ENCODE measurements around the gene PRKN.
"Not testable (repeated sequence)": the region's sequence is repeated elsewhere in the genome, so short reads cannot be mapped to it uniquely, and the experiment has no call there.

PRKN gene

GRCh38 chr6:161838306-161839035 is 889.1 kb downstream of the PRKN start:
- no peak for DNase-seq (ENCODE audit: low read depth)

- no peak for DNase-seq (ENCODE audit: low read depth)
These were observed 889.7 kb downstream of the PRKN start for GRCh38 chr6:161837854-161838253.

- no peak for DNase-seq (ENCODE audit: low read depth)
These were observed 890.2 kb downstream of the PRKN start for GRCh38 chr6:161837449-161837735.

GRCh38 chr6:161836643-161837448 is 890.7 kb downstream of the PRKN start:
- DNase-seq (ENCODE audit: low read depth) = no peak

GRCh38 chr6:161835500-161836215 is 891.9 kb downstream of the PRKN start:
- no peak for DNase-seq (ENCODE audit: low read depth)

- no peak for DNase-seq (ENCODE audit: low read depth)
These were observed 893.1 kb downstream of the PRKN start for GRCh38 chr6:161834426-161834825.

- no peak for DNase-seq (ENCODE audit: low read depth)
These were observed 894.3 kb downstream of the PRKN start for GRCh38 chr6:161833099-161833860.

GRCh38 chr6:161832622-161833021 is 894.9 kb downstream of the PRKN start:
- no peak for DNase-seq (ENCODE audit: low read depth)

- DNase-seq (ENCODE audit: low read depth) = no peak
These were observed 896.5 kb downstream of the PRKN start for GRCh38 chr6:161830866-161831616.

GRCh38 chr6:161829291-161829729 is 898.3 kb downstream of the PRKN start:
- DNase-seq (ENCODE audit: low read depth) = no peak

- no peak for DNase-seq (ENCODE audit: low read depth)
These were observed 899.2 kb downstream of the PRKN start for GRCh38 chr6:161828355-161828754.

GRCh38 chr6:161826512-161826911 is 901.1 kb downstream of the PRKN start:
- DNase-seq (ENCODE audit: low read depth) = no peak

GRCh38 chr6:161822204-161822603 is 905.4 kb downstream of the PRKN start:
- not testable (repeated sequence) for DNase-seq (ENCODE audit: low read depth)

GRCh38 chr6:161817881-161818280 is 909.7 kb downstream of the PRKN start:
- no peak for DNase-seq (ENCODE audit: low read depth)

- DNase-seq (ENCODE audit: low read depth) = no peak
These were observed 911.6 kb downstream of the PRKN start for GRCh38 chr6:161815965-161816364.

GRCh38 chr6:161813156-161813555 is 914.4 kb downstream of the PRKN start:
- DNase-seq (ENCODE audit: low read depth) = no peak

- DNase-seq (ENCODE audit: low read depth) = no peak
These were observed 917.6 kb downstream of the PRKN start for GRCh38 chr6:161809971-161810370.

- DNase-seq (ENCODE audit: low read depth) = no peak
These were observed 922.7 kb downstream of the PRKN start for GRCh38 chr6:161804838-161805237.

GRCh38 chr6:161803131-161803530 is 924.4 kb downstream of the PRKN start:
- DNase-seq (ENCODE audit: low read depth) = no peak

- DNase-seq (ENCODE audit: low read depth) = no peak
These were observed 925.3 kb downstream of the PRKN start for GRCh38 chr6:161802231-161802630.

- DNase-seq (ENCODE audit: low read depth) = no peak
These were observed 928.6 kb downstream of the PRKN start for GRCh38 chr6:161798844-161799394.

Measured in HS-27A (cell line).